NCI-H345 treated with DMSO at 0.1 percent for 48 hours (cell line): ENCODE results near the gene IL27RA.

Experiments used
- DNase-seq: peaks from one replicate; lab custom pipeline; 2025; ENCODE audit not compliant: unreplicated experiment; lab: John Stamatoyannopoulos, UW

The IL27RA gene

GRCh38 chr19:14031719-14032480 is at the start of gene IL27RA:
Gene IL27RA (plus strand): TSS chr19:14031762. CDS start chr19:14031873, 111 bp downstream.
- DNase-seq, result no peak

GRCh38 chr19:13981988-13982501 is 49.5 kb upstream of the IL27RA start:
- no peak for DNase-seq

- DNase-seq, result no peak
These were observed 48.8 kb upstream of the IL27RA start for GRCh38 chr19:13982773-13983172.

DNA sequence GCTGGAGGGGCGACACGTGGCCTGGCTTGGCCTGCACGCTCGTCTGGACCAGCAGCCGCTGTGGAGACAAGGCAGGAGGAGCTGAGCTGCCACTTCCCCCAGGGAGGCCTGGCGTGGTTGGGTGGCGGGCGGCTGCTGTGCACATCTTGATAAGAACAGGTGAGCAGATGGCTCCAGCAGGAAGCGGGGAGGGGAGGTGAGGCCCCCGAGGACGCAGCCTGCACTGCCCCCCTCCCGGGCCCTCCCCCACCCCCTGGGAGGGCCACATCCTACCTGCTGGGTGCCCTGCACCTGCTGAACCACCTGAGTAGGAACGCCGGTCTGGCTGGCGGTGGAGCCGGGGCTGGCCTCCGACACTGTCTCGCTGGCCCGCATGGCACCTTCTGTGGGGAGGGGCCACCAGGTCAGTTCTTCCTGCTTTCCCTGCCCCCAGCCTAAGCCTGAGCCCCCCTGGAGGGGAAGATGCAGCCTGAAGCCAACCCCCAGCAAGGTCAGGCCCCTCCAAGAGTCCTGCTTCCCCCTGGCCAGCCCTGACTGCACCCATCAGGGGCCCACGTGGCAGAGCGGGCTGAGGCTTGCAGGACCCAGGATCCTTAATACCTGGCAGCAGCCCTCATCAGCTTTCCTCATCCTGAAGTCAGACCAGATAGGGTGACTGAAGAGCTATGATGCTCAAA is 48.2 kb upstream of the IL27RA start:
- peak; percentile 41 for DNase-seq

- no peak for DNase-seq
These were observed 47.4 kb upstream of the IL27RA start for GRCh38 chr19:13984186-13984585.

- no peak for DNase-seq
These were observed 46.5 kb upstream of the IL27RA start for GRCh38 chr19:13984875-13985741.

DNA sequence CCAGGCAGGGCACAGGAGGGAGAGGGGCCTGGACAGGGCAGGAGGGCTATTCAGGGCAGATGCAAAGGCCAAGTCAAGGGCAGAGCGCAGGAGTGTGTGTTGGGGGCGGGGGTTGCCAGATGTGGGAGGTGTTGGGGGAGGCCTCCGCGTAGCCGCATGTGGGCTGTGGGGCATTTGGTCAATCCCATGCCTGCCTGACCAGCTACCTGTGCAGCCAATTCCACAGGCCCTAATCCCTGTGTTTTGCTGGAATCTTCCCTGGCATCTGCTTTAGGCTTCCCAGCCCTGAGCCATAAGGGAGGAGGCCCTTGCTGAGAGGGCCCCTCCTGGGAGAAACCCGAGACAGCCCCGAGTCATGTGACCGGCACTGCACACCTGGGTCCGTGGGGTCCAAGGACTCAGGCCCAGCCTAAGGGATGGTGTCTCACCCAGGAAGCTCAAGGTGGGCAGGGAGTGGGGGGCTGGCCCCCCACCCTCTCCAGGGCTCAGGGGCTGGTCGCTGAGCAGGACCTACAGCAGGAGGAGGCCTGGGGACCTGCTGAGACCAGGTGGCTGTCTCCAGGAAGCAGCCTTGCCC is 45.7 kb upstream of the IL27RA start:
- DNase-seq, result no peak

- no peak for DNase-seq
These were observed 45.1 kb upstream of the IL27RA start for GRCh38 chr19:13986348-13986904.

GRCh38 chr19:13987101-13987890 is 44.3 kb upstream of the IL27RA start:
- no peak for DNase-seq

DNA sequence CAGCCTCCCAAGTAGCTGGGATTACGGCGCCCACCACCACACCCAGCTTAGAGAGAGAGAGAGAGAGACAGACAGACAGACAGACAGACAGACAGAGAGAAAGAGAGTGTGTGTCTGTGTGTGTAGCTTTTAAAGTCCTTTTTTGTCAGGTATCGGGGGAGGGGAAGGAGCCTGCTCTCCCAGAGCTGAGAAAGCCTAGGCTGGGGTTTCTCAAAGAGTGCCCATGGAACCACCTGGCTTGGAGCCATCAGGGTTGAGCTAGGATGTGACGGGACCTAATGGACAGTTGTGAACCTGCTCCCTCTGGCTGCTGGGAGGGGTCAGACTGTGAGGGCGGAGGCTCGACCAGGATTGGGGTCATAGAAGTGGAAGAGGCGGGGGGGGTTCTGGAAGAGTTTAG is 42.1 kb upstream of the IL27RA start:
- no peak for DNase-seq

- no peak for DNase-seq
These were observed 41.5 kb upstream of the IL27RA start for GRCh38 chr19:13990085-13990484.

DNA sequence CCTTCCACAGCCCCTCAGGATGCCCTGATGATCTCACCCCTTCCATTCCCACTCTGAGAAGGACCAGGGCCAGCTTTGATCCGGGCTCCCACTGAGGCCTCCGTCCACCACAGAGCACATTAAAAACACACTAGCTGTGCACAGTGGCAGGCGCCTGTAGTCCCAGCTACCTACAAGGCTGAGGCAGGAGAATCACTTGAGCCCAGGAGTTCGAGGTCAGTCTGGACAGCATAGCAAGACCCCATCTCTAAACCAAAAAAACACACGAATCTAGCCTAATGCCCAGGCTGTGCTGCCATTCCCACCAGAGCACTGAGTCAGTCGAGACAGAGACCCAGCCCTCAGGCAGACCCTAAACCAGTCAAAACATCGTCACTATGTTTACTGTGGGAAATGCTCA is 39.5 kb upstream of the IL27RA start:
- DNase-seq, result no peak

- no peak for DNase-seq
These were observed 37.8 kb upstream of the IL27RA start for GRCh38 chr19:13993590-13994300.

- no peak for DNase-seq
These were observed 36.4 kb upstream of the IL27RA start for GRCh38 chr19:13995017-13995728.

GRCh38 chr19:13995878-13996765 is 35.4 kb upstream of the IL27RA start:
- DNase-seq, result no peak

- no peak for DNase-seq
These were observed 34.5 kb upstream of the IL27RA start for GRCh38 chr19:13996928-13997630.

- DNase-seq, result no peak
These were observed 34.0 kb upstream of the IL27RA start for GRCh38 chr19:13997631-13997962.
